Measurements from ENCODE around the gene ISLR.

Gene ISLR

GRCh38 chr15:74213858-74214284 is 40.4 kb downstream of the ISLR start:
- no peak for DNase-seq (ENCODE audit: low read depth in 2 of 2)
- H3K4me3 ChIP-seq (replicated peaks in 1 of 2; ENCODE audit: low read depth in 2 of 2, low read length in 2 of 2): no peak overlapping the region
- TF ChIP-seq, protein P1, sequence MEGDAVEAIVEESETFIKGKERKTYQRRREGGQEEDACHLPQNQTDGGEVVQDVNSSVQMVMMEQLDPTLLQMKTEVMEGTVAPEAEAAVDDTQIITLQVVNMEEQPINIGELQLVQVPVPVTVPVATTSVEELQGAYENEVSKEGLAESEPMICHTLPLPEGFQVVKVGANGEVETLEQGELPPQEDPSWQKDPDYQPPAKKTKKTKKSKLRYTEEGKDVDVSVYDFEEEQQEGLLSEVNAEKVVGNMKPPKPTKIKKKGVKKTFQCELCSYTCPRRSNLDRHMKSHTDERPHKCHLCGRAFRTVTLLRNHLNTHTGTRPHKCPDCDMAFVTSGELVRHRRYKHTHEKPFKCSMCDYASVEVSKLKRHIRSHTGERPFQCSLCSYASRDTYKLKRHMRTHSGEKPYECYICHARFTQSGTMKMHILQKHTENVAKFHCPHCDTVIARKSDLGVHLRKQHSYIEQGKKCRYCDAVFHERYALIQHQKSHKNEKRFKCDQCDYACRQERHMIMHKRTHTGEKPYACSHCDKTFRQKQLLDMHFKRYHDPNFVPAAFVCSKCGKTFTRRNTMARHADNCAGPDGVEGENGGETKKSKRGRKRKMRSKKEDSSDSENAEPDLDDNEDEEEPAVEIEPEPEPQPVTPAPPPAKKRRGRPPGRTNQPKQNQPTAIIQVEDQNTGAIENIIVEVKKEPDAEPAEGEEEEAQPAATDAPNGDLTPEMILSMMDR (IDR thresholded peaks at IDR 0.05; ENCODE audit: low read depth, low read length): no peak

DNA sequence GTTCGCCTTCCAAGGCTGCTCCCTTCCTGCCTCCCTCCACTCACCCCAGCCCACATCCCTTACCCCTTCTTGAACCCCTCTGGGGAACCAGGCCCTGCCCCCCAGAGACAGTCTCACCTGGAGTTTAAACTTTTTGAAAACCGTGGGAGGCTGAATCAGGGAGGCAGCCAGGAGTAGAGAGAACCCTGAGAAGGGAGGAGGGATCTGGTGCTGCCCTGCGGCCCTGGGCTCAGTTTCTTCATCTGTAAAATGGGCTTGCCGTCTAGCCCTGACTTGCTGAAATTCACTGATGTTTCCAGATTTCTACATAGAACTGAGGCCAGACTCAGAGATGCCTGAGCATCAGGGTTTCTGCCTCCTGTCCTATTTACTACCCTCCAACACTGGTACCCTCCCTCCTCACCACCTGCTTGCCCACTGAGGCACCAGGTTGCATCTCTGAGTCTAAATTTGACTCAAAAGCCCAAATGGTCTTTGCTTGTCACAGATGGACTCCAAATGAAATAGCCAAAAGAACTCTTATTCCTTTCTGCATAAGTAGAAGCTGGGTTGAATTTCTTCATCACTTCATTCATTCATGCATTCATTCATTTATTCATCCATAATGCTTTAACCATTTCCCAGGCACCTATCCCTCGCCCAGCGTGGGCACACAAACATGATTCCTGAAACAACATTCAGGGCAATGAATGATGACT is 41.0 kb downstream of the ISLR start:
- H3K4me3 ChIP-seq (replicated peaks in 1 of 2; ENCODE audit: low read depth in 2 of 2, low read length in 2 of 2): no peak overlapping the region
- TF ChIP-seq, protein P1 (IDR thresholded peaks at IDR 0.05; ENCODE audit: low read depth, low read length): no peak
- no peak for DNase-seq (ENCODE audit: low read depth in 2 of 2)

- no peak for DNase-seq (ENCODE audit: low read depth in 2 of 2)
- TF ChIP-seq, protein P1 (IDR thresholded peaks at IDR 0.05; ENCODE audit: low read depth, low read length): no peak
Measured at GRCh38 chr15:74215958-74216357, 42.4 kb downstream of the ISLR start.

GRCh38 chr15:74216949-74217348 is 43.4 kb downstream of the ISLR start:
- TF ChIP-seq, protein P1 (IDR thresholded peaks at IDR 0.05; ENCODE audit: low read depth, low read length): no peak
- DNase-seq (ENCODE audit: low read depth in 2 of 2): no peak
- no peak overlapping the region for H3K4me3 ChIP-seq (replicated peaks in 1 of 2; ENCODE audit: low read depth in 2 of 2, low read length in 2 of 2)

More at GRCh38 chr15:74215958-74216357, 42.4 kb downstream of the ISLR start:
- no peak overlapping the region for H3K4me3 ChIP-seq (replicated peaks in 1 of 2; ENCODE audit: low read depth in 2 of 2, low read length in 2 of 2)

DNA sequence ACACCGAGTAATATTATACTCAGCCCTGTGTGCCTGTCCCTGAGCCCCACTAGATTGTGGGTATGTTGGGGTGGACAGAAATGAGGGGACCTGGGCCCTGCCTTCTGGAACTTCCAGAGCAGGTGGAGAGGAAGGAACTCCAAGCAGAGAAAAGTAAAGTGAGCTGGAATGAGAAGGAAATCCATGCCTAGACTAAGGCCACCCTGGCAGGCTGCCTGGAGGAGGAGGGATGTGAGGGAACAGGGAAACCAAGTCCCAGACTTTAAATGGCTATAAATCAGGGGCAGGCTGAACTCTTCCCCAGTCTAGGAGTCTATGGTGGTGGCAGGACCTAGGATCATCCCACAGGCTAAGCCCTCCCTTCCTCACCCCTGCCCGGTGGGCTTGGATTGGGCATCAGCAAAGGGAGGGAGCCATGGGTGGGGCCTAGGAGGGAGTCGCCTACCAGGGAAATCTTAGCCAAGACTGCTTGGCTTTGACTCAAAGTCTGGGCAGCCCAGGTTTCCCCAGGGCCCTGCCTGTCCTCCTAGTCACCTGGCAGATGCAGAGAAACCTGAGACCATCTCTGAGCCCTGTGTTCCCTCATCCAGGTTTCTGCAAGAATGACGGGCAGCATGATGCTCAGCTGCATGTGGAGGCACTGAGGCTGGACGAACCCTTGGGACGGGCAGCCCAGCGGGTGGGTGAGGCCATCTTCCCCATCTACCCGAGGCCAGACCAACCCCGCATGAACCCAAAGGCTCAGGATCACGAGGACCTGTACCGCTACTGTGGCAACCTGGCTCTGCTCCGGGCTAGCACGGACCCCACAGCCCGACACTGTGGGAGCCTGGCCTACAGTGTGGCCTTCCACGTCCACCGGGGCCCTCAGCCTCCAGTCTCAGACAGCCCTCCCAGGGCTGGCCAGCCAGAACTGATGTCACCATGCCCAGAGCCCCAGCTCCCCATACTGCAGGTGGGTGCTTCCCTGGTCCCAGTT is 44.7 kb downstream of the ISLR start:
- no peak overlapping the region for H3K4me3 ChIP-seq (replicated peaks in 1 of 2; ENCODE audit: low read depth in 2 of 2, low read length in 2 of 2)
- TF ChIP-seq, protein P1 (IDR thresholded peaks at IDR 0.05; ENCODE audit: low read depth, low read length): no peak
- DNase-seq (ENCODE audit: low read depth in 2 of 2): no peak

DNA sequence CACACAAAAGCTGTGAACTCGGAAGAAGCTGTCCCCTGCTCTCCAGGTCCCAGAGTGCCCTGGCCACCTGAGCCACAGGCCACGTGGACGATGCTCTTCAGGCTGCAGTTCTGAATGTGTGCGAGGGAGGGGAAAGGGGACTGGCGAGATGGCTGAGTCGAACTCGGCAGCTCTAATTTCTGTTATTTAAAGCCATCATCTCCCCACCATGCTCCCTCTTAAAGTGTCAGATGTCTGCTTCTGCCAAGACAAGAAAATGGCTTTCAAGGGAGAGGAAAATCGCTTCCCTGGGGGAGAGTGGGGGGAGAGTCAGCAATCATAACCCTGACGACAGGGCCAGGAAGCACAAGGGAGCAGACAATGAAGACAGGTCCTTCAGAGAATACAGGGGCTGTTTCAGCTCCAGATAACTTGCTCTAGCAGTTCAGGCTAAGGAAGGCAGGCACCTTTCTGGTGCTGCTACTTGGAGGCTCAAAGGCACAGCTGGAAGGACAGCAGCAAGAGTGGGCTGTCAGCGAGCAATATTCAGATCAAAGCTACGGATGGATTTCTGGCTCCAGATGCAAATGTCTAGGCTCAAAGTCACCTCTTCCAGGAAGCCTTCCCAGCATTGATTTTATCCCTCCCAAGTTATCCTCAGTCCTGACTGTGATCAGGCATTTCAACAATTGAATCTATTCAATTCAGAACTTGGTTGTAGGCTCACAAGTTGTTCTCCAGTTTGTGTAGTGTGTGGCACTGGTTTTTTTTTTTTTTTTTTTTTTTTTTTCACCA is 47.2 kb downstream of the ISLR start:
- DNase-seq (ENCODE audit: low read depth in 2 of 2): no peak
- H3K4me3 ChIP-seq (replicated peaks in 1 of 2; ENCODE audit: low read depth in 2 of 2, low read length in 2 of 2): no peak overlapping the region
- TF ChIP-seq, protein P1 (IDR thresholded peaks at IDR 0.05; ENCODE audit: low read depth, low read length): no peak

Data from cardiac fibroblast (primary cell).